ENCODE data around the gene AGAP1.

- no peak for TF ChIP-seq CTCF (IDR thresholded peaks at IDR 0.05)
- no peak for TF ChIP-seq POLR2A (IDR thresholded peaks at IDR 0.05)
- TF ChIP-seq POLR2AphosphoS5 (IDR thresholded peaks at IDR 0.05; ENCODE audit: insufficient read depth in 1 of 2, low read depth in 1 of 2) = no peak
Measured at GRCh38 chr2:235762832-235763598, 269.2 kb downstream of the AGAP1 start.

Data from vagina (tissue), 2 donors.